ENCODE results near the gene HASPIN.
A peak's percentile ranks its signal among the peaks of the same experiment; 100 is the strongest.
"Not testable (repeated sequence)": the region's sequence is repeated elsewhere in the genome, so short reads cannot be mapped to it uniquely, and the experiment has no call there.

HASPIN gene

GRCh38 chr17:3695129-3695722 lies 28.5 kb upstream of the HASPIN start:
- H3K4me3 ChIP-seq (ENCODE audit: low read depth, low read length) = peak overlapping the region; percentile 54
- DNase-seq (ENCODE audit: low read depth) = no peak

- peak within 1 kb of the TSS; percentile 54 for H3K4me3 ChIP-seq (ENCODE audit: low read depth, low read length)
- DNase-seq (ENCODE audit: low read depth) = no peak
Observed at GRCh38 chr17:3695723-3696411, 27.8 kb upstream of the HASPIN start, which contains the start of gene P2RX5. TSS of gene P2RX5 (minus strand) at chr17:3696155. CDS start at chr17:3696005, 150 bp downstream.

- H3K4me3 ChIP-seq (ENCODE audit: low read depth, low read length) = no peak overlapping the region
- DNase-seq (ENCODE audit: low read depth) = no peak
Observed at GRCh38 chr17:3697103-3697476, 26.6 kb upstream of the HASPIN start.

- H3K4me3 ChIP-seq (ENCODE audit: low read depth, low read length) = no peak overlapping the region
- DNase-seq (ENCODE audit: low read depth) = no peak
Observed at GRCh38 chr17:3698139-3698538, 25.6 kb upstream of the HASPIN start.

- DNase-seq (ENCODE audit: low read depth) = no peak
- H3K4me3 ChIP-seq (ENCODE audit: low read depth, low read length) = no peak overlapping the region
Observed at GRCh38 chr17:3699951-3700350, 23.8 kb upstream of the HASPIN start.

- H3K4me3 ChIP-seq (ENCODE audit: low read depth, low read length); DNase-seq (ENCODE audit: low read depth): not testable (repeated sequence)
Observed at GRCh38 chr17:3702041-3702539, 21.6 kb upstream of the HASPIN start.

GRCh38 chr17:3704931-3705717 lies 18.6 kb upstream of the HASPIN start:
- H3K4me3 ChIP-seq (ENCODE audit: low read depth, low read length) = no peak overlapping the region
- no peak for DNase-seq (ENCODE audit: low read depth)

GRCh38 chr17:3705718-3705984 lies 18.1 kb upstream of the HASPIN start:
- DNase-seq (ENCODE audit: low read depth) = not testable (repeated sequence)

GRCh38 chr17:3708366-3708765 lies 15.3 kb upstream of the HASPIN start:
- no peak overlapping the region for H3K4me3 ChIP-seq (ENCODE audit: low read depth, low read length)
- DNase-seq (ENCODE audit: low read depth) = no peak

More at GRCh38 chr17:3705718-3705984, 18.1 kb upstream of the HASPIN start:
- not testable (repeated sequence) for H3K4me3 ChIP-seq (ENCODE audit: low read depth, low read length)

- peak; percentile 24 for DNase-seq (ENCODE audit: low read depth)
- no peak overlapping the region for H3K4me3 ChIP-seq (ENCODE audit: low read depth, low read length)
Observed at GRCh38 chr17:3710951-3711383, 12.7 kb upstream of the HASPIN start.

- no peak overlapping the region for H3K4me3 ChIP-seq (ENCODE audit: low read depth, low read length)
- DNase-seq (ENCODE audit: low read depth) = no peak
Observed at GRCh38 chr17:3712811-3713463, 10.8 kb upstream of the HASPIN start.

GRCh38 chr17:3715296-3715695 lies 8.4 kb upstream of the HASPIN start:
- H3K4me3 ChIP-seq (ENCODE audit: low read depth, low read length) = no peak overlapping the region
- no peak for DNase-seq (ENCODE audit: low read depth)

GRCh38 chr17:3718201-3718600 lies 5.5 kb upstream of the HASPIN start:
- H3K4me3 ChIP-seq (ENCODE audit: low read depth, low read length) = no peak overlapping the region
- DNase-seq (ENCODE audit: low read depth) = no peak

GRCh38 chr17:3719265-3719664 lies 4.4 kb upstream of the HASPIN start:
- DNase-seq (ENCODE audit: low read depth) = no peak

GRCh38 chr17:3722716-3723115 lies 987 bp upstream of the HASPIN start:
- no peak for DNase-seq (ENCODE audit: low read depth)

More at GRCh38 chr17:3719265-3719664, 4.4 kb upstream of the HASPIN start:
- H3K4me3 ChIP-seq (ENCODE audit: low read depth, low read length) = no peak overlapping the region

GRCh38 chr17:3723188-3723555 lies 531 bp upstream of the HASPIN start:
- peak overlapping the region; percentile 74 for H3K4me3 ChIP-seq (ENCODE audit: low read depth, low read length)
- no peak for DNase-seq (ENCODE audit: low read depth)

More at GRCh38 chr17:3722716-3723115, 987 bp upstream of the HASPIN start:
- H3K4me3 ChIP-seq (ENCODE audit: low read depth, low read length) = peak overlapping the region; percentile 74

- H3K4me3 ChIP-seq (ENCODE audit: low read depth, low read length) = peak overlapping the region; percentile 74
- no peak for DNase-seq (ENCODE audit: low read depth)
Observed at GRCh38 chr17:3724378-3725077, 825 bp downstream of the HASPIN start.

- no peak for DNase-seq (ENCODE audit: low read depth)
- H3K4me3 ChIP-seq (ENCODE audit: low read depth, low read length) = no peak overlapping the region
Observed at GRCh38 chr17:3727041-3727440, 3.3 kb downstream of the HASPIN start.

GRCh38 chr17:3728099-3728498 lies 4.4 kb downstream of the HASPIN start:
- not testable (repeated sequence) for H3K4me3 ChIP-seq (ENCODE audit: low read depth, low read length); DNase-seq (ENCODE audit: low read depth)
